Measurements from ENCODE around the gene ERN2. TPM values are rescaled to one million over a fixed set of nuclear protein-coding genes. Genes with fewer than 3 reads are reported as not detected.

Gene ERN2
- total and polyA plus RNA-seq, 2 of the 13 experiments (the other 11 are each of a cell fraction or from before 2014, with no cell fraction given) = 2.2 to 3.5 TPM

DNA sequence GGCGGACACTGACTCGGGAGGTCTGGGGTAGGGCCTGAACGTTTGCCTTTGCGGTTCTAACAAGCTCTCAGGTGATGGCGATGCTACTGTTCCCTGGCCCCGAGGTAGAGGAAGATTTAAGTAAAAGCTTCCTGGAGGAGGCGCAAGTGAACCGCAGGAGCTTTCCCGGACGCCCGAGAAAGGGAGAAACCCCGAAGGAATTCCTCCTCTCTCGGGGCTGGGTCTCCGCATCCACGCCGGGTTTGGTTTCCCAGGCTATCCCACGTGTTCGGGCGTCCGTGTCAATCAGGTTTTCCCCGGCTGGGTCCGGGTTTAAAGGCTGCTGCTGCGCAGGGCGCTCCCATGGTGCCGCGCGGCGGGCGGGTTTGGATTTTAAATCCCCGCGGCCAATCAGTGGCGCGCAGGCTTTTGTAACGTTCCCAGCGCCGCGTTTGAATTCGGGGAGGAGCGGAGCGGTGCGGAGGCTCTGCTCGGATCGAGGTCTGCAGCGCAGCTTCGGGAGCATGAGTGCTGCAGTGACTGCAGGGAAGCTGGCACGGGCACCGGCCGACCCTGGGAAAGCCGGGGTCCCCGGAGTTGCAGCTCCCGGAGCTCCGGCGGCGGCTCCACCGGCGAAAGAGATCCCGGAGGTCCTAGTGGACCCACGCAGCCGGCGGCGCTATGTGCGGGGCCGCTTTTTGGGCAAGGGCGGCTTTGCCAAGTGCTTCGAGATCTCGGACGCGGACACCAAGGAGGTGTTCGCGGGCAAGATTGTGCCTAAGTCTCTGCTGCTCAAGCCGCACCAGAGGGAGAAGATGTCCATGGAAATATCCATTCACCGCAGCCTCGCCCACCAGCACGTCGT is 34.4 kb downstream of the ERN2 start, which contains the start of gene PLK1 (continued):
- no peak for TF ChIP-seq U2AF1 (optimal IDR thresholded peaks at IDR 0.05; ENCODE audit: low read depth, low read length)
- peak; percentile 100 for TF ChIP-seq E2F5 (CRISPR knock-in tag; conservative IDR thresholded peaks at IDR 0.05)
- no peak for TF ChIP-seq MZF1 (CRISPR knock-in tag; IDR thresholded peaks at IDR 0.05; ENCODE audit: borderline replicate concordance)
- peak; percentile 61; the same call in 1 of the 2 replicates for TF ChIP-seq ZNF101 (CRISPR knock-in tag; IDR thresholded peaks at IDR 0.05; ENCODE audit: borderline replicate concordance, low read depth)
- TF ChIP-seq SAP130 (CRISPR knock-in tag; IDR thresholded peaks at IDR 0.05; ENCODE audit: low read depth) = peak; percentile 100
- TF ChIP-seq ZNF83 (CRISPR knock-in tag; IDR thresholded peaks at IDR 0.05; ENCODE audit: borderline replicate concordance) = peak; percentile 51
- peak; percentile 99 for TF ChIP-seq DMAP1 (CRISPR knock-in tag; IDR thresholded peaks at IDR 0.05)
- TF ChIP-seq TBX2 (CRISPR knock-in tag; IDR thresholded peaks at IDR 0.05; ENCODE audit: borderline replicate concordance) = peak; percentile 74
- TF ChIP-seq RBFOX2 (IDR thresholded peaks at IDR 0.05; ENCODE audit: low read depth, low read length) = peak; percentile 94
- no peak for TF ChIP-seq CENPX (CRISPR knock-in tag; IDR thresholded peaks at IDR 0.05)
- TF ChIP-seq ZNF335 (CRISPR knock-in tag; IDR thresholded peaks at IDR 0.05) = peak; percentile 89; the same call in 1 of the 2 replicates
- TF ChIP-seq GABPA (IDR thresholded peaks at IDR 0.05; ENCODE audit: low read depth, low read length) = no peak
- TF ChIP-seq GABPA (CRISPR knock-in tag; IDR thresholded peaks at IDR 0.05; ENCODE audit: low read depth) = peak; percentile 69
- peak; percentile 100 for TF ChIP-seq CSRNP1 (CRISPR knock-in tag; IDR thresholded peaks at IDR 0.05)
- TF ChIP-seq SMC3 (IDR thresholded peaks at IDR 0.05; ENCODE audit: low read length) = peak; percentile 24; the same call in 1 of the 2 replicates
- no peak for TF ChIP-seq ZNF432 (CRISPR knock-in tag; IDR thresholded peaks at IDR 0.05; ENCODE audit: borderline replicate concordance)
- peak in 1 of 2 experiments; percentile 95; a peak in 2 of 4 replicates for TF ChIP-seq KLF16 (CRISPR knock-in tag; IDR thresholded peaks at IDR 0.05)
- TF ChIP-seq ETV6 (CRISPR knock-in tag; conservative IDR thresholded peaks at IDR 0.05) = peak; percentile 91
- 0 out of 2 replicates have a peak, but pooled peaks have one; percentile 56 for TF ChIP-seq GTF3A (CRISPR knock-in tag; conservative IDR thresholded peaks at IDR 0.05)
- TF ChIP-seq ZFP37 (CRISPR knock-in tag; IDR thresholded peaks at IDR 0.05; ENCODE audit: borderline replicate concordance) = peak; percentile 68; the same call in 1 of the 2 replicates
- TF ChIP-seq TCF7L2 (IDR thresholded peaks at IDR 0.05; ENCODE audit: low read depth, low read length) = no peak
- TF ChIP-seq ZNF577 (CRISPR knock-in tag; IDR thresholded peaks at IDR 0.05; ENCODE audit: borderline replicate concordance, low read depth) = no peak
- TF ChIP-seq ELF1 (CRISPR knock-in tag; IDR thresholded peaks at IDR 0.05) = peak; percentile 68; the same call in 1 of the 2 replicates
- peak; percentile 87 for TF ChIP-seq GMEB1 (CRISPR knock-in tag; IDR thresholded peaks at IDR 0.05; ENCODE audit: borderline replicate concordance)
- no peak for TF ChIP-seq NBN (conservative IDR thresholded peaks at IDR 0.05)
- TF ChIP-seq HOXA9 (CRISPR knock-in tag; IDR thresholded peaks at IDR 0.05; ENCODE audit: borderline replicate concordance) = peak; percentile 100

All from HepG2 (cell line).